GM10266 (cell line): ENCODE measurements around the gene MAP1LC3A.

Experiments
- DNase-seq: peaks from one replicate; pipeline ENCODE4 v3.0.0; 2012; ENCODE audit errors: extremely low spot score
- TF ChIP-seq, protein P1 (sequence below): IDR thresholded peaks from 2 replicates; pipeline ENCODE4 v1.5.1; 2012; ENCODE audit warnings: mild to moderate bottlenecking, low read depth; ENCODE audit not compliant: control insufficient read depth, insufficient read depth; ENCODE audit errors: missing control alignments

Gene MAP1LC3A

DNA sequence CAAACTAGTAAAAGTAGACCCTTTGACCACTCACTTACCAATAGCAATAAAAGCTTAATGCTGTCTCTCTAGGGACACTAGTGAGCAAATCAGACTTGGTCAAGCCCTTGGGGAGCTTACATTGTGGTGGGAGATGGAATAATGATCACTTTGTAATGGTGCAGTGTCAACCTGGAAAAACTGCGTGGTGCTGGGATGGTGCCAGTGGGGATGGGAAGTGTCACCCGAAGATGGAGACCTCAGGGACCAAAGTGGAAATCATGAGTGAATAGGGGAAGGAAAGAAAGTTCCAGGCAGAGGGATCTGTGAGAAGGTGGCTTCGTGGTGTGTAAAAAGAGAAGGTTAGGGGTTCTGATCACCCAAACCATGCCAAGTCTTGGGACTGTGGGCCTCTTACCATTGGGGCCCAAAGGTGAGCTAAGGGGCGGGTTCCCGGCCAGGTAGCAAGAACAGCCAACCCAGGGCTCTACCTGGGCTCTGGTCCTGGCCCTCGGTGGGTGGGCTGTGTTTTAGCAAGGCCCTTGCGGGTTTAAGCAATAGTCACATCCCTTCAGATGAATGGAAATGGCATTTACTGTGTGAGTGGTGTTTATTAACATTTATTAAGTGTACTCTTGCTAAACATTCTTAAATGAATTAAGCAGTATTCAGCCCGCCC lies 26.8 kb upstream of the MAP1LC3A start:
- TF ChIP-seq, protein P1, sequence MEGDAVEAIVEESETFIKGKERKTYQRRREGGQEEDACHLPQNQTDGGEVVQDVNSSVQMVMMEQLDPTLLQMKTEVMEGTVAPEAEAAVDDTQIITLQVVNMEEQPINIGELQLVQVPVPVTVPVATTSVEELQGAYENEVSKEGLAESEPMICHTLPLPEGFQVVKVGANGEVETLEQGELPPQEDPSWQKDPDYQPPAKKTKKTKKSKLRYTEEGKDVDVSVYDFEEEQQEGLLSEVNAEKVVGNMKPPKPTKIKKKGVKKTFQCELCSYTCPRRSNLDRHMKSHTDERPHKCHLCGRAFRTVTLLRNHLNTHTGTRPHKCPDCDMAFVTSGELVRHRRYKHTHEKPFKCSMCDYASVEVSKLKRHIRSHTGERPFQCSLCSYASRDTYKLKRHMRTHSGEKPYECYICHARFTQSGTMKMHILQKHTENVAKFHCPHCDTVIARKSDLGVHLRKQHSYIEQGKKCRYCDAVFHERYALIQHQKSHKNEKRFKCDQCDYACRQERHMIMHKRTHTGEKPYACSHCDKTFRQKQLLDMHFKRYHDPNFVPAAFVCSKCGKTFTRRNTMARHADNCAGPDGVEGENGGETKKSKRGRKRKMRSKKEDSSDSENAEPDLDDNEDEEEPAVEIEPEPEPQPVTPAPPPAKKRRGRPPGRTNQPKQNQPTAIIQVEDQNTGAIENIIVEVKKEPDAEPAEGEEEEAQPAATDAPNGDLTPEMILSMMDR, result no peak
- DNase-seq, result no peak

DNA sequence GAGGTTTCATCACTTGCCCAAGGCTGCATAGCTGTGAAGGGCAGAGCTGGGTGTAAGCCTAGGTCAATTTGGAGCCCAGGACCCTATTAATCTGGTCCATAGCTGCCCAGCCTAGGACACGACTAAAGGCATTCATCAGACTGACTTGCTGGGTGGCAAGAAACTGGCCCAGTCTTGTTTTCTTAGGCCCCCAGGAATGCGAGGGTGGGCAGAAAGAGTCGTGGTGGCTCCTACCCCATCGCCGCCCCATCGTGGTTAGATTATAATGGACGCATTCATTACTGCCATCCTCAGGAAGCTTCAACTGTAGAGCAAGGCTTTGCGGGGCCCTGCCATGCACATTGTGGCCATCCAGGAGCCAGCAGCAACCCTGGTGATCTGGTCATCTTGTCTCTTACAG lies 26.2 kb upstream of the MAP1LC3A start:
- DNase-seq, result no peak
- TF ChIP-seq, protein P1, result no peak

DNA sequence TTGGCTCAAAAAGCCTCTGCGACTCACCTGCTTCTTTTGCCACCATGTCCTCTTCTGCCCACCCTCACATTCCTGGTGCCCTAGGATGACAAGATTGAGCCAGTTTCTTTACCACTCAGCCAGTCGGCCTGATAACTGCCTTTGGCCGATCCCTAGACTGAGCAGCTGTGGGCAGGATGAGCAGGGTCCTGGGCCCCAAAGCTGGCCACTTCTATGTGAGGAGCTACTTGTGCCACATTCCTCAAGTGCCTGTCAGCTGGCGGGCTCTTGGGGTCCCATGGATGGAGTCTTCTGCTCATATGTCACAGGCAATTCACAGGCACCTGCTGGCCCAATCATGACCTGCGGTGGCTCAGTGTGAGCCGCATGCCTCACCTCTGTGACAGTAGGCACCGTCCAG lies 25.8 kb upstream of the MAP1LC3A start:
- DNase-seq, result no peak
- TF ChIP-seq, protein P1, result no peak

DNA sequence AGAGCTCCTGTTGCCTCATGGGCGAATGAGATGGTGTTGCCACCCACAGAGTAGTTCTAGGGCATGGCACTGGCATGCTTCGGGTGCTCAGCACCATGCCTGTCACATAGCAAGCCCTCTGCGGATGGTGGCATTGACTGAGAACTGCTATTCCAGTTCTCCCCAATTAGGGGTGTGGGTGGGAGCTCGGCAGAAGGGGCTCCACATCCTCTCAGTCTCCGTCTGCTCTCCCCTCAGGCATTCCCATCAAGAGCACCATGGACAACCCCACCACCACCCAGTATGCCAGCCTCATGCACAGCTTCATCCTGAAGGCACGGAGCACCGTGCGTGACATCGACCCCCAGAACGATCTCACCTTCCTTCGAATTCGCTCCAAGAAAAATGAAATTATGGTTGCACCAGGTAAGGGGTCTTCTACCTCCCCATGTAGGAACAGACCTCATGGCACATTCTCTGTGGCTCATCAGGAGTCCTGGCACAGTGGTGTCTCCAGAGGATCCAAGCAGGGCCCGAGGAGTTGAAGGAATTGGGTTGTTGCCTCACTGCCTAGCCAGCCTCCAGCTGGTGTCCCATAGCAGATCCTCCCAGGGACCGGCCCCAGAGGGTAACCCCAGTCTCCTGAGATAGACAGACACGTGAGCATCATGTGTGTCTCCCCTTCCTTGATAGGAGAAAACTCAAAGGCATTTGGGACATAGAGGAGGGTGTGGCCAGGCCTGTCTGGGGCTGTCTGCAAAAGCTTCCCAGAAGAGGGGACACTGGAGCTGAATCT lies 23.9 kb upstream of the MAP1LC3A start:
- no peak for DNase-seq
- TF ChIP-seq, protein P1, result no peak

- TF ChIP-seq, protein P1, result no peak
- DNase-seq, result no peak
Observed at GRCh38 chr20:34535301-34535840, 23.1 kb upstream of the MAP1LC3A start.

DNA sequence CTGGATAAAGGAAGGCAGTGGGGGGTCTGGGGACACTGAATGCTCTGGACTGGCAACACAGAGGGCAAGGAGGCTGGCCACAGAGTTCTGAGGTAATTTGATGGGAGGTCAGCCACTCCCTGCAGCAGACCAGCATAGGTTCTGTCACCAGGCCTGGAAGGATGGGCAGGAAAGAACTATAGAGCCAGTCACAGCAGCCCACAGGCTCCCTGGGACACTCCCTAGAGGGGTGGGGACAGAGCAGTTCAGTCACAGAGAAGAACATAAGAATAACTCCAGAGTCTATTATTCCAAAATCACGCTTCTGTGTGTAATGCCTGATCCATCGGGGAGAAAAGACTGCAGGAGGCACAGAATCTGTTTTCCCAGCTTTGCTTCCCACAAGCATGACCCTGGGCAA lies 22.7 kb upstream of the MAP1LC3A start:
- DNase-seq, result no peak

More for the DNA sequence above, 22.7 kb upstream of the MAP1LC3A start:
- TF ChIP-seq, protein P1, result no peak
